DMS 273 (cell line): Measurements from ENCODE around the gene GPC3.

Experiments used
- DNase-seq: peaks from one replicate; lab custom pipeline; 2025; ENCODE audit not compliant: unreplicated experiment; lab: John Stamatoyannopoulos, UW

Gene GPC3

GRCh38 chrX:133580625-133581024 is 404.8 kb downstream of the GPC3 start:
- DNase-seq: peak; percentile 91

- no peak for DNase-seq
These were observed 405.8 kb downstream of the GPC3 start for GRCh38 chrX:133579631-133580030.

DNA sequence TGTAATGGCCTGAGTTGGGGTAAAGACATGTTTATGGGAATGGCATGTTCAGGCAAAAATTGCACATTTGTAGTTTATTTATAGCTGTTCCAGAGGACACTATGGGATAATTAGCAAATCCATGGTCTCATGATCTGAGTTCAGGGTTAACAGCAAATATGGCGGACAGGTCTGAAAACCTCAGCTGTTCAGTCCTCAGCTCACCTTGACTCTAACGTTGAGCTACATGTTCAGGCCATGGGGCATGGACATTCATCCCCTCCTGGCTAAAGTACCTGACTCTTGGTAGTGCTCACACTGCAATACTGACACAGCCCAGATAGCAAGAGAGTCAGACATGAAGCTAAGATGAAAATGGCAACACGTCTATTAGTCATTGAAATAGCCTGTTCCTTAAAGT is 408.5 kb downstream of the GPC3 start:
- no peak for DNase-seq

GRCh38 chrX:133575501-133576136 is 409.8 kb downstream of the GPC3 start:
- no peak for DNase-seq

GRCh38 chrX:133574716-133575115 is 410.7 kb downstream of the GPC3 start:
- DNase-seq: no peak

DNA sequence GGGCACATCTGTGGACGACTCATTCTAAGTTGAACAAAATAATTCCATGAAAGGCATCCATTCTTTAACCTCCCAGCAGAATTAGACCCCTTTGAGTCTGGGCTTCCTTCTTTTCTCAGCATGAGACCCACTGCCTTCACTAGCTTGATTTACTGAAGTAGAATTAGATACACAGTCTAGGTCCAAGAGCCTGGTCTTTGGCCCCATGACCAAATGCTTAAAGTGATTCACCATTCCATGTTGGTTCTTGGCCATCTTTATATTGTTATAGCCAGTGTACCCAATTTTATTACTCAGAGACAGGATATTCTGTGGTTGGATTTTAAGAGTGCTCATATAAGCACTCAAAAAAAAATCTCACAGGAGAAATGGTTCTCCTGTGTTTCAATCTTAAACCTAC is 414.8 kb downstream of the GPC3 start:
- no peak for DNase-seq

- no peak for DNase-seq
These were observed 416.2 kb downstream of the GPC3 start for GRCh38 chrX:133569217-133569616.

DNA sequence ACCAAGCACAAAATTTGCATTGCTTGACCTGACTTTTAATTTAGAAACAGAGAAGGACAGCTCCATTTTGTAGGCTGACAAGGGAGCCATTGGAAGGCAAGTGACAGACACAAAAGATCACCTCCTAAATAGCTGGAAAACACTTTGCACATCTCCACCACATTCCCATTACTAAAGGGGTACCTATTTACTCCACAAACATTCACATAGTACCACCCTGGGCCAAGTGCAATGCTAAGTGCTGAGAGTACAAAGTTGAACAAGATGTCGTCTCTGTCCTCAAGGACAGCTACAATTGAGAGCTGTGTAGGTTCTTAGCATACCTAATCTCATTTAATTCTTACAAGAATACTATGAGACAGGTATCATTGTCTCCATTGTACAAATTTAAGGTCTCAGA is 417.3 kb downstream of the GPC3 start:
- no peak for DNase-seq

DNA sequence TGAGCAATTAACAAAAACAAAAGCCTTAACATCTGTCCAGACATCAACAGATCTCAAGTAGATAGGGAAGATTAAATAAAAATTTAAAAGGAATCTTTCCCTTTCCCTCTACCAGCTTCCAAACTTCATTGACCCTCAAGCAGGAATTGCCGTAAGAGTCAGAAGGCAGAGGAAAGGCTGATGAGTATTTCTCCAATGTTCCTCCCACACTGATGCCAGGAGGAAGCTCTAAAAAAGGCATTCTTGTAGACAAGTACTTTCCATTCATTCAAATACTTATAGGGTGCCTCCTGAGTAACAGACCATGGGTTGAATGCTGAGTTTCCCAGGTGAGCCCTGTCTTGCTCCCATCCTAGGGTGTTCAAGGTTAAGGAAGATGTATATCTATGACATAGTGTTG is 418.5 kb downstream of the GPC3 start:
- no peak for DNase-seq

- no peak for DNase-seq
These were observed 421.7 kb downstream of the GPC3 start for GRCh38 chrX:133563705-133564104.

GRCh38 chrX:133561251-133561650 is 424.1 kb downstream of the GPC3 start:
- DNase-seq: no peak

GRCh38 chrX:133559909-133560308 is 425.5 kb downstream of the GPC3 start:
- no peak for DNase-seq

DNA sequence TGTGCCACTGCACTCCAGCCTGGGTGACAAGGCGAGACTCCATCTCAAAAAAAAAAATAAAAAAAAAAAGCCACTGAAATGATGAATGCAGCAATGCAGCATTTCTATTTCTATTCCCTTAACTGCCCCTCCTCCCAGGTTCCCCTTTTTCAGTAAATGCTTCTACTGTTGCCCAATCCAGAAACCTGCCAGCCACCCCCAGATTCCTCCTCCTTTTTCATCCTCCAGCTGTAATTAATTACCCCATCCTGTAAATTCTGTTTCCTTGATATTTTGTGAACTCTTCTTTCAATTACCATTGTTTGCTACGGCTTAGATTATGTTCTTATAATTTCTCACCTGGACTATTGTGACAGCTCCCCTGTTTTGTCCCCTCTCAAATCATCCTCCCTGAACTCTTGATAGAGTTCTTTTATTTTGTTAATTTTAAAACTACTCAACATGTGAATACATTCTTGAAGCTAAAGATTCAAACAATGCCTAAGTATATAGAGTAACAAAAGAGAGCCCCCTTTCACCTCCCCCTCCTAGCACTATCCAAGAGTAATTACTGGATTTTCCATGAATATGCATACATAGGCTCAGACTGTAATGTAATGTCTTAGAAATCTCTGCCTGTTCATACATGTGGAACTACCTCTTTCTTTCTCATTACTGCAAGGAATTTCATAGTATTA is 429.5 kb downstream of the GPC3 start:
- no peak for DNase-seq

- DNase-seq: no peak
These were observed 434.5 kb downstream of the GPC3 start for GRCh38 chrX:133550665-133551485.

- DNase-seq: no peak
These were observed 436.0 kb downstream of the GPC3 start for GRCh38 chrX:133549295-133549933.

DNA sequence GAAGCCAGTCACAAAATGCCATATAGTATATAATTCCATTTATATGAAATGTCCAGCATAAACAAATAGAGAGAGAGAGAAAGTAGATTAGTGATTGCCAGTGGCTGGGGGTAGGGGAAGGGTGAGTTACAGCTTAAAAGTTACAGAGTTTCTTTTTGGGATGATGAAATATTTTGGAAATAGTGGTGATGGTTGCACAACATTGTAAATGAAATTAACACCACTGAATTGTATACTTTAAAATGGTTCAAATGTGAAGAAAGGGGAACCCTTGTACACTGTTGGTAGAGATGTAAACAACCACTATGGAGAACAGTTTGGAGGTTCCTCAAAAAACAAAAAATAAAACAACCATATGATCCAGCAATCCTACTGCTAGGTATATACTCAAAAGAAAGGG is 439.0 kb downstream of the GPC3 start:
- no peak for DNase-seq

DNA sequence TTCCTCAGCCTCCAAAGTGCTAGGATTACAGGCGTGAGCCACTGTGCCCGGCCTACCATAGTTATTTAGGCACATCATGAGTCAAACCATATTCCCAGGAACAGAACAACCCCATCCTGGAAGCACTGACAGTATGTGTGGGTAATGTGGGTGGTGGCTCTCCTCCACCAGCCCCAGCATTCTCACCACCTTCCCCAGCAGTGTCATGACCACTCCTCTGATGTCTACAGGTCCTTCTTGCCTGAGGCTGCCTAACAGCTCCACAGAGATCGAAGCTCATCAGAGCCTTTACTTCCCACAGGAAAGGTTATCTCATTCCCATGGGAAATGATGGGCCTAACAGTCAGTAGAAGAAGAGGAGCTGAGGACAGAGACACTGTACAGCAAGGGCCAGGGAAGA is 440.6 kb downstream of the GPC3 start:
- no peak for DNase-seq

DNA sequence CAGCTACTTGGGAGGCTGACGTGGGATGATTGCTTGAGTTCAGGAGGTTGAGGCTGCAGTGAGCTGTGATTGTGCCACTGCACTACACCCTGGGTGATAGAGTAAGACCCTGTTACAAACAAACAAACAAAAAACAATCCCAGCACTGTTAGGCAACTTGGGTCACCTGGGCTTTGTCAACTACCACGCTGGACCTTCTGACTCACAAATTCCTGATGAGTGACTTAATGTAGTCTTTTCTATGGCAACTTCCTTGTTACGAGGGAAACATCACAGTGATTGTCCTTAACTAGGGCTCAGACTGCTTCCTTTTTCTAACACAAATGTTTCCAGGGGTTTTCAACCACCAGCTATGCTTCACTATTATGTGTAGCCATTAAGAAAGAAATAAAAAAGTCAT is 441.3 kb downstream of the GPC3 start:
- DNase-seq: no peak

- DNase-seq: no peak
These were observed 441.7 kb downstream of the GPC3 start for GRCh38 chrX:133543654-133544053.

GRCh38 chrX:133542476-133542875 is 442.9 kb downstream of the GPC3 start:
- peak; percentile 79 for DNase-seq

GRCh38 chrX:133541021-133541420 is 444.4 kb downstream of the GPC3 start:
- DNase-seq: no peak

GRCh38 chrX:133538148-133538547 is 447.2 kb downstream of the GPC3 start:
- peak; percentile 76 for DNase-seq
